NOMO-1 (cell line): ENCODE data around the gene HAND1.
A peak's percentile ranks its signal among the peaks of the same experiment; 100 is the strongest.

ENCODE experiments used
- DNase-seq, 2 experiments: peaks; one replicate each; lab custom pipeline; 2025; ENCODE audit not compliant: unreplicated experiment in 2 of 2; lab: John Stamatoyannopoulos, UW

Gene HAND1

GRCh38 chr5:154479944-154480750 is 2.1 kb upstream of the HAND1 start:
- DNase-seq = no peak

- DNase-seq = no peak
Observed at GRCh38 chr5:154479160-154479943, 1.3 kb upstream of the HAND1 start.

GRCh38 chr5:154478752-154479159 is 729 bp upstream of the HAND1 start:
- DNase-seq = no peak

- no peak for DNase-seq
Observed at GRCh38 chr5:154477382-154478223, 424 bp downstream of the HAND1 start.

GRCh38 chr5:154476354-154477205 is 1.4 kb downstream of the HAND1 start:
- peak in 1 of 2 experiments; percentile 41 for DNase-seq

- no peak for DNase-seq
Observed at GRCh38 chr5:154475591-154476353, 2.3 kb downstream of the HAND1 start.

- peak in 1 of 2 experiments; percentile 7 for DNase-seq
Observed at GRCh38 chr5:154474396-154475334, 3.4 kb downstream of the HAND1 start.

GRCh38 chr5:154473581-154474283 is 4.3 kb downstream of the HAND1 start:
- no peak for DNase-seq

GRCh38 chr5:154472871-154473580 is 5.0 kb downstream of the HAND1 start:
- no peak for DNase-seq

- DNase-seq = no peak
Observed at GRCh38 chr5:154470947-154471870, 6.8 kb downstream of the HAND1 start.

GRCh38 chr5:154470137-154470536 is 7.9 kb downstream of the HAND1 start:
- DNase-seq = no peak

- peak; percentile 37 to 59 for DNase-seq
Observed at GRCh38 chr5:154467655-154468354, 10.2 kb downstream of the HAND1 start.

GRCh38 chr5:154466671-154467070 is 11.4 kb downstream of the HAND1 start:
- DNase-seq = no peak

GRCh38 chr5:154466147-154466546 is 11.9 kb downstream of the HAND1 start:
- no peak for DNase-seq

- DNase-seq = peak; percentile 53 to 92
Observed at GRCh38 chr5:154465169-154465568, 12.9 kb downstream of the HAND1 start.
